ENCODE results near the gene RILPL1.

DNA sequence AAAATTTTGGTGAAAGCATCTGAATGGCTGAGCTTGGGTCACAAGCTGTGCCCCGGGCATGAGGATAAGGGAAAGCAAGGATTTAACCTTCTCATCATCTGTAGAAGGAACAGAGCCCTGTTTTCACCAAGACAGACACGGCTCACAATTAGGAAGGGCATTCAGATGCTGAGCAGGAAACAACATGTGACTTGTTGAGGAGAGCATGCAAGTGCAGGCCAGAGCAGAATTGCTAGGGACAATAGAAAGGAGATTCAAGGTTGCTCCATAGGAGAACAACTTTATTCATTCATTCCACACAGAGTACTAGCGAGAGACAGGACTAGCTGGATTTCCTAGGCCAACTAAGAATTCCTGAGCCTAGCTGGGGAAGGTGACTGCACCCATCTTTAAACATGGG, 14.6 kb upstream of the RILPL1 start:
- TF ChIP-seq, protein P1, sequence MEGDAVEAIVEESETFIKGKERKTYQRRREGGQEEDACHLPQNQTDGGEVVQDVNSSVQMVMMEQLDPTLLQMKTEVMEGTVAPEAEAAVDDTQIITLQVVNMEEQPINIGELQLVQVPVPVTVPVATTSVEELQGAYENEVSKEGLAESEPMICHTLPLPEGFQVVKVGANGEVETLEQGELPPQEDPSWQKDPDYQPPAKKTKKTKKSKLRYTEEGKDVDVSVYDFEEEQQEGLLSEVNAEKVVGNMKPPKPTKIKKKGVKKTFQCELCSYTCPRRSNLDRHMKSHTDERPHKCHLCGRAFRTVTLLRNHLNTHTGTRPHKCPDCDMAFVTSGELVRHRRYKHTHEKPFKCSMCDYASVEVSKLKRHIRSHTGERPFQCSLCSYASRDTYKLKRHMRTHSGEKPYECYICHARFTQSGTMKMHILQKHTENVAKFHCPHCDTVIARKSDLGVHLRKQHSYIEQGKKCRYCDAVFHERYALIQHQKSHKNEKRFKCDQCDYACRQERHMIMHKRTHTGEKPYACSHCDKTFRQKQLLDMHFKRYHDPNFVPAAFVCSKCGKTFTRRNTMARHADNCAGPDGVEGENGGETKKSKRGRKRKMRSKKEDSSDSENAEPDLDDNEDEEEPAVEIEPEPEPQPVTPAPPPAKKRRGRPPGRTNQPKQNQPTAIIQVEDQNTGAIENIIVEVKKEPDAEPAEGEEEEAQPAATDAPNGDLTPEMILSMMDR (IDR thresholded peaks at IDR 0.05; ENCODE audit: low read length) = no peak
- no peak for TF ChIP-seq EZH2 (IDR thresholded peaks at IDR 0.05; ENCODE audit: borderline replicate concordance, low read length)
